Measurements from ENCODE around the gene TGFBR3L.

The TGFBR3L gene

GRCh38 chr19:7869453-7869909, 45.1 kb upstream of the TGFBR3L start:
- no peak for TF ChIP-seq CTCF (IDR thresholded peaks at IDR 0.05; ENCODE audit: extremely low read depth, missing control alignments)
- peak; percentile 90 for DNase-seq (ENCODE audit: low spot score)

- DNase-seq (ENCODE audit: low spot score): no peak
- no peak for TF ChIP-seq CTCF (IDR thresholded peaks at IDR 0.05; ENCODE audit: extremely low read depth, missing control alignments)
These were observed 44.6 kb upstream of the TGFBR3L start for GRCh38 chr19:7869910-7870511.

- peak; percentile 68 for DNase-seq (ENCODE audit: low spot score)
- TF ChIP-seq CTCF (IDR thresholded peaks at IDR 0.05; ENCODE audit: extremely low read depth, missing control alignments): no peak
These were observed 43.8 kb upstream of the TGFBR3L start for GRCh38 chr19:7870571-7871436.

GRCh38 chr19:7871437-7872305, 43.0 kb upstream of the TGFBR3L start:
- DNase-seq (ENCODE audit: low spot score): peak; percentile 86

GRCh38 chr19:7872306-7873204, 42.1 kb upstream of the TGFBR3L start:
- no peak for TF ChIP-seq CTCF (IDR thresholded peaks at IDR 0.05; ENCODE audit: extremely low read depth, missing control alignments)
- DNase-seq (ENCODE audit: low spot score): no peak

More at GRCh38 chr19:7871437-7872305, 43.0 kb upstream of the TGFBR3L start:
- TF ChIP-seq CTCF (IDR thresholded peaks at IDR 0.05; ENCODE audit: extremely low read depth, missing control alignments): no peak

- no peak for TF ChIP-seq CTCF (IDR thresholded peaks at IDR 0.05; ENCODE audit: extremely low read depth, missing control alignments)
- no peak for DNase-seq (ENCODE audit: low spot score)
These were observed 41.1 kb upstream of the TGFBR3L start for GRCh38 chr19:7873304-7874075.
